Measurements from ENCODE around the gene TMEM258. TPM values are rescaled to one million over a fixed set of nuclear protein-coding genes. Genes with fewer than 3 reads are reported as not detected.

The TMEM258 gene
- total and polyA plus RNA-seq, 3 experiments from 2014 or later, result 148 to 258 (median 152) TPM

DNA sequence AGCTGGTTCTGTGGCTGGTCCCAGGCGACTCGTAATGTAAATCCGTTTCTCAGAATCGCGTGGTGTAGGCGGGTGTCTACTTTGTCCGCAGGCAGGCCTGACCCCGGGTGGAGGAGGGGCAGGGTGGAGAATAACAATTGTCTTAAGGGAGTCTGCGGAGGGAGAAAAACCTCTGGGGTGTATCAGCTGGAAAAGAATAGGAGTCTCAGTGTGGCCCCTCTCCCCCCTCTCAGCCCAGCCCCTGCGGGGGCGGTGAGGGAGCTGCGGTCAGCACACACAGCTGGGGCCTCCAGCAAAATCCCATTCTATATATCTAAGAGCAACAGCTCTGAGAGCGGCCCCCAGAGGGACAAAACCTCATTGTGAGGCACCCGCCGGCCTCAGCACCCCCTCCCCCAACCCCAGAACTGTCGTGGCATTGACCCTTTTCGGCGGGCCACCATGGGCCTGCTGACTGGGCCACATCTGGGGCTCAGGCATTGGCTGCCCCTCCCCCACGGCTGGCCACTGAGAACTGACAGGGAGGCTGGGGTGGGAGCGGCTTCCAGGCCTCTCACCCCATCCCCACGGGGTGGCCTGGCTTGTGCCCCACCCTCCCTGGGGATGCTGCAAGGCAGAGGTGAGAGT, 42.7 kb downstream of the TMEM258 start:
- H3K27me3 Mint-ChIP-seq, result peaks cover 16 to 38% of the 10 kb centered on the region in 2 donors
- Histone ChIP-seq H3K4me1 (ENCODE audit: insufficient read depth, low read length) (peaks cover 5% of the 10 kb centered on the region), H3K4me3 (ENCODE audit: low read length) (no peak overlapping the region), H3K27me3 (ENCODE audit: insufficient read depth, low read length, poor library complexity, severe bottlenecking) (peaks cover 13% of the 10 kb centered on the region), H3K27ac (ENCODE audit: low read depth, low read length) (peak overlapping the region; percentile 7), H3K9me3 (ENCODE audit: low read length) (no peaks in the 10 kb centered on the region), H3K36me3 (ENCODE audit: insufficient read depth, low read length) (no peaks in the 10 kb centered on the region)
- no peak for DNase-seq
- peak overlapping the region in 1 of 7 donors; percentile 44 for H3K4me3 Mint-ChIP-seq
- H3K27ac Mint-ChIP-seq, result peak overlapping the region in 1 of 8 donors; percentile 7
- no peaks in the 10 kb centered on the region for H3K9me3 Mint-ChIP-seq
- ChIA-PET POLR2A (no interaction called here), CTCF (interaction anchor here (1.5 to 3.2 kb wide), 2 partner anchors 23 to 359 kb away, joined by 7 to 8 read pairs; no protein-coding TSS in a partner anchor)
- H3K4me1 Mint-ChIP-seq, result peaks cover 10 to 21% (median 16%) of the 10 kb centered on the region in 3 donors
- no peaks in the 10 kb centered on the region for H3K36me3 Mint-ChIP-seq

DNA sequence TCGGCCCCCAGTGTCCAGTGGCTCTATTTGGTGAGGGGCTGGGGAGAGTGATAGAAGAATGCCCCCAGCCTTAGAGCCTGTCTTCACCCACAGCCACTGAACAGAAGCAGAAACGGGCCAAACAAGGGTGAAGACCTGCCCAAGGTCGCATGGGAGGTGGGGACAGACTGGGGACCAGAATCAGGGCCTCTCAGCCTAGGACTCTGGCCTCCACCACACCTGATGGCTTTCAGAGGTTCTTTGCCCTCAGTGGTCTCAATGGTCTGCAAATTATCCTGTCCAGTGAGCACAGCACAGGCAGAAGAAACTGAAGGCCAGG, 44.5 kb downstream of the TMEM258 start:
- H3K9me3 Mint-ChIP-seq, result no peaks in the 10 kb centered on the region
- DNase-seq, result no peak
- ChIA-PET CTCF (interaction anchor here (1.1 to 3.2 kb wide), 2 partner anchors 25 to 49 kb away, joined by 3 to 8 read pairs; no protein-coding TSS in a partner anchor), POLR2A (no interaction called here)
- Histone ChIP-seq H3K9me3 (ENCODE audit: low read length) (no peaks in the 10 kb centered on the region), H3K4me1 (ENCODE audit: insufficient read depth, low read length) (peaks cover 5% of the 10 kb centered on the region), H3K27me3 (ENCODE audit: insufficient read depth, low read length, poor library complexity, severe bottlenecking) (peaks cover 13% of the 10 kb centered on the region), H3K4me3 (ENCODE audit: low read length) (no peak overlapping the region), H3K27ac (ENCODE audit: low read depth, low read length) (no peak overlapping the region), H3K36me3 (ENCODE audit: insufficient read depth, low read length) (no peaks in the 10 kb centered on the region)
- H3K27ac Mint-ChIP-seq, result no peak overlapping the region
- no peak overlapping the region for H3K4me3 Mint-ChIP-seq
- no peaks in the 10 kb centered on the region for H3K36me3 Mint-ChIP-seq
- peaks cover 10 to 28% of the 10 kb centered on the region in 2 donors for H3K27me3 Mint-ChIP-seq
- peaks cover 5 to 13% (median 9%) of the 10 kb centered on the region in 3 donors for H3K4me1 Mint-ChIP-seq

DNA sequence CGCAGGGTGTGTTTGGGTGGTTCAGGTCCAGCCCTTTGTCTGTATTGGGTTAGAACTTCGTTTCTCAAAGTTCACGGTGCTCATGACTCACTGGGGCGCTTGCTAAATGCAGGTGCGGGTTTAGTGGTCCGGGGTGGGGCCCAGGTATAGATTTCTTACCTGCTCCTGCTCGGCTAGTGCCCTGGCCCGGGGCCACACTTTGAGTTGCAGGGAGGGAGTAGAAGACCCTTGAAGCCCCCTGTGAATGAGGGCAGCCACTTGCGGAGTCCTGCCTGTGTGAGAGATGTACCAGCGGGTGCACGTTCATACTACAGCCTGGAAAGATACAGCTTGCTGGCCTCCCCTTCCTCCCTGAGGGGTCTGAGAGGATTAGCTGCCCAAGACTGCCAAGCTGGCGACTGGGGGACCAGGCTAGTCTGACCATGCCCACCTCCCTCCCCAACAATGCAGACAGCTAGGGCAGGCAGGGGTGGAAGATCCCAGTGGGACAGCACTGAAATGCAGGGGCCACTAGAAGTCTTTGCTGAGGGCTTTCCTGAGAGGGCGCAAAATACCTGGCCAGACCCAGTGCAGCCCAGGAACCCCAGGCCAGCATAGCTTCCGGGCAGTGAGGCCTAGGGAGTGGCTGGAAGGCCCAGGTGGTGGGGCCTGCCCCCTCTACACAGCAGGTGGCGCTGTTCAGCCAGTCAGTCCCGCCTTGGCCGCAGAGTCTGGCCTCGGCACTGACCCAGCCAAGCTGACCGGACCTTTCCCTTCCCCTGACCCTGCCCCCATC, 45.0 kb downstream of the TMEM258 start:
- Mint-ChIP-seq H3K4me1 (peaks cover 4 to 11% (median 8%) of the 10 kb centered on the region in 3 donors), H3K4me3 (no peak overlapping the region), H3K27ac (no peak overlapping the region), H3K36me3 (no peaks in the 10 kb centered on the region), H3K27me3 (peaks cover 9 to 27% of the 10 kb centered on the region in 2 donors), H3K9me3 (no peaks in the 10 kb centered on the region)
- ChIA-PET POLR2A (interaction anchor here (1.2 kb wide), 1 partner anchor 25 kb away, joined by 3 read pairs; no protein-coding TSS in a partner anchor), CTCF (interaction anchor here (1.1 to 3.2 kb wide), 3 partner anchors 11 to 50 kb away, joined by 3 to 8 read pairs (median 3); no protein-coding TSS in a partner anchor)
- Histone ChIP-seq H3K4me1 (ENCODE audit: insufficient read depth, low read length) (peaks cover 5% of the 10 kb centered on the region), H3K27ac (ENCODE audit: low read depth, low read length) (no peak overlapping the region), H3K27me3 (ENCODE audit: insufficient read depth, low read length, poor library complexity, severe bottlenecking) (peaks cover 13% of the 10 kb centered on the region), H3K4me3 (ENCODE audit: low read length) (no peak overlapping the region), H3K36me3 (ENCODE audit: insufficient read depth, low read length) (no peaks in the 10 kb centered on the region), H3K9me3 (ENCODE audit: low read length) (no peaks in the 10 kb centered on the region)
- peak in 2 of 5 donors; percentile 17 to 28 for DNase-seq

DNA sequence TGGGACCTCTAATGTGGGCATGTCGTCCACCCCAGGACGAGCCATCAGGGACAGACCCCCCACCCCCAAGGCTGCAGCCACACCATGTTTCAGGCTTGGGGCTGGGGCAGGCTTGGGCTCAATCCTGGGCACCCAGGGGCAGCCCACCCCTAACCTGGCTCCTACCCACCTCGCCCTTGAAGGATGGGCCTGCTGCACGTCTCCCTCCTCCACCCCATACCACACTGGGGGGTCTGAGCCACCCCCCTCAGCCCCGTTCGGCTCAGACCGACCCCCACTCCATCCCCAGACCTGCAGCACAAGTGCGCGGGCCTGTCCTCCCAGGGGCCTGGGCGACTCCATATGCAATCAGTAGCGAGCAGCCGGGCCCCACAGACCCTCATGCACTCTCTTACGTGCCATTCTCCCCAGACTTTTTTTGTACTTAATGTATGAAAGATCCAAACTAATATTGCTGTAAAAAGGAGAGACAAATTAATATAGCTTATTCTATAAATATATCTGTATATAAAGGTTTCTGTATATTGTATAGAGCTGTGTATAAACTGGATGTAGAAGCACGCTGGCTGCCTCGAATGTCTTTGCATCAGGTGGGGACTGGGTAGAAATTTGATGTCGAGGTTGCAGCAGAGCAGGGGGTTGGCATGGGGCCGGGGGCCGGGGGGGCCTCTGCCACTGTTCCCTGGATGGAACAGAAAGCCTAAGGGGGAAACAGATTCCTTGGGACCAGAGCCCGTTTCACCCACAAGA, 45.8 kb downstream of the TMEM258 start:
- H3K36me3 Mint-ChIP-seq, result no peaks in the 10 kb centered on the region
- ChIA-PET POLR2A (interaction anchor here (1.2 kb wide), 1 partner anchor 26 kb away, joined by 3 read pairs; no protein-coding TSS in a partner anchor), CTCF (interaction anchor here (1.1 to 3.2 kb wide), 3 partner anchors 12 to 51 kb away, joined by 3 to 8 read pairs (median 3); no protein-coding TSS in a partner anchor)
- no peak for DNase-seq
- H3K4me3 Mint-ChIP-seq, result no peak overlapping the region
- no peaks in the 10 kb centered on the region for H3K9me3 Mint-ChIP-seq
- H3K9me3 ChIP-seq (ENCODE audit: low read length), result no peaks in the 10 kb centered on the region
- peaks cover 8% of the 10 kb centered on the region for H3K27me3 ChIP-seq (ENCODE audit: insufficient read depth, low read length, poor library complexity, severe bottlenecking)
- no peaks in the 10 kb centered on the region for H3K4me1 ChIP-seq (ENCODE audit: insufficient read depth, low read length)
- H3K27ac Mint-ChIP-seq, result no peak overlapping the region
- no peaks in the 10 kb centered on the region for H3K36me3 ChIP-seq (ENCODE audit: insufficient read depth, low read length)
- H3K27me3 Mint-ChIP-seq, result peaks cover 9 to 21% of the 10 kb centered on the region in 2 donors
- no peak overlapping the region for H3K4me3 ChIP-seq (ENCODE audit: low read length)
- H3K27ac ChIP-seq (ENCODE audit: low read depth, low read length), result no peak overlapping the region
- H3K4me1 Mint-ChIP-seq, result peaks cover 0 to 6% (median 6%) of the 10 kb centered on the region in 3 donors

DNA sequence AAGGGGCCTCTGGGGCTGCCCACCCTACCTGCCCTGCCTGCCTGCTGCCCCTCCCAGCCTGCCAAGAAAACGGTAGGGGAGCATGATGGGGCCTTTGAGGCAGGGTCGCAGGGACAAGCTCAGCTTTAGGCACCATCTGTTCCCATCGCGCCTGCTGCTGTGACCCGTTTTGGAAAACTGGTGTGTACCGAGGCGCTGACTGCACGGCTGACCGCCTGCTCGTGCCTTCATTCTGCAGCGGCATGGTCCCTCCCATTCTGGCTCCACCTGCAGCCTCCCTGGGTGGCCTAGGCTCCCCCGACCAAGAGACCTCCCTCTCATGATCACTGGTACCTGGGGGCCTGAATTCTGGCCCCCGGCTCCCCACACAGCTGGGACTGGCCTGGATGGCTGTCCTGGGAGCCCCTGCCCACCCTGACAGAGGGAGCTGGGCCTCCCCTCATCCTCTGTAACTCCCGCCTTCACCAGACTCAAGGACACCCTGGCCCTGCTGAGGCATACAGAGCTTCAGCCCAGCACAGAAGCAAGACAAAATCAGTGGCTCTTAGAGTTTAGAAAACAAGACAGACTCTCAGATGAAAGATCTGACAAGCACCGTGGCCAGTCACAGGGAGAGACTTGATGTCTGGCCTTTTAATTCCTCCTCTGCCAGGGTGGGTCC, 46.5 kb downstream of the TMEM258 start:
- no peaks in the 10 kb centered on the region for H3K4me1 ChIP-seq (ENCODE audit: insufficient read depth, low read length)
- POLR2A ChIA-PET, result interaction anchor here (1.2 kb wide), 1 partner anchor 27 kb away, joined by 3 read pairs; no protein-coding TSS in a partner anchor
- Mint-ChIP-seq H3K9me3 (no peaks in the 10 kb centered on the region), H3K4me1 (peaks cover 0 to 2% (median 1%) of the 10 kb centered on the region in 3 donors), H3K27ac (no peak overlapping the region), H3K4me3 (no peak overlapping the region), H3K36me3 (no peaks in the 10 kb centered on the region), H3K27me3 (peaks cover 7 to 14% of the 10 kb centered on the region in 2 donors)
- DNase-seq, result no peak
- CTCF ChIA-PET, result no interaction called here
- H3K27me3 ChIP-seq (ENCODE audit: insufficient read depth, low read length, poor library complexity, severe bottlenecking), result peaks cover 7% of the 10 kb centered on the region
- no peak overlapping the region for H3K4me3 ChIP-seq (ENCODE audit: low read length)
- H3K27ac ChIP-seq (ENCODE audit: low read depth, low read length), result no peak overlapping the region
- H3K36me3 ChIP-seq (ENCODE audit: insufficient read depth, low read length), result no peaks in the 10 kb centered on the region
- H3K9me3 ChIP-seq (ENCODE audit: low read length), result no peaks in the 10 kb centered on the region

DNA sequence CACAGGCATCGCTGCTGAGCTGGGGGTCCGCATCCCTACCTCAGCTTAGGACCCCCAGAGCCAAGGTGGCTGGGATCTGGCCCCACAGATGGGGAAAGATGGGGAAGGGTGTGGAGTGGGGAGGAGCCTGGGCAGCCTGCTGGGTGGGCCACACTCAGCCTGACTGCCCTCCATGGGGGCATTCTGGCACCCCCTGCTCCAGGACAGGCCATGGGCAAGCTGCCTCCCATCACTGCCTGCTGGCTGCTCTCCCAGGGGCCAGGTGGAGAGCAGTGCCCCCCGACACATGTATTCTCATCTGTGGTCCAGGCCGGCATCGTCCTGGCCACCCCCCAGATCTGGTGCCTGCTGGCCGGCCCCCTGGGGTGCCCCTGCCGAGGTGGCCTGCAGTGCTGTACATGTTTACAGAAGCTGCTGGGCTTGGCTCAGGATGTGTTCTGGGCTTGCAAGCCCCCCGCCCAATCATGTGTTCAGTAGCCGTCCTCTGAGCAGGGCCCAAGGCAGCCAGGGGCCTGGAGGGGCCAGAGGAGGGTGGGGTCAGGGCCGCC, 47.7 kb downstream of the TMEM258 start:
- no peak for DNase-seq
- Histone ChIP-seq H3K27ac (ENCODE audit: low read depth, low read length) (no peak overlapping the region), H3K9me3 (ENCODE audit: low read length) (no peaks in the 10 kb centered on the region), H3K27me3 (ENCODE audit: insufficient read depth, low read length, poor library complexity, severe bottlenecking) (no peaks in the 10 kb centered on the region), H3K4me3 (ENCODE audit: low read length) (no peak overlapping the region), H3K4me1 (ENCODE audit: insufficient read depth, low read length) (no peaks in the 10 kb centered on the region), H3K36me3 (ENCODE audit: insufficient read depth, low read length) (no peaks in the 10 kb centered on the region)
- CTCF ChIA-PET, result interaction anchor here (1.3 to 2.2 kb wide), 3 partner anchors 10 to 363 kb away, joined by 3 to 12 read pairs (median 4); no protein-coding TSS in a partner anchor
- Mint-ChIP-seq H3K36me3 (no peaks in the 10 kb centered on the region), H3K9me3 (no peaks in the 10 kb centered on the region), H3K27ac (no peak overlapping the region), H3K27me3 (peaks cover 7 to 10% of the 10 kb centered on the region in 2 donors), H3K4me1 (no peaks in the 10 kb centered on the region), H3K4me3 (no peak overlapping the region)
- POLR2A ChIA-PET, result no interaction called here

DNA sequence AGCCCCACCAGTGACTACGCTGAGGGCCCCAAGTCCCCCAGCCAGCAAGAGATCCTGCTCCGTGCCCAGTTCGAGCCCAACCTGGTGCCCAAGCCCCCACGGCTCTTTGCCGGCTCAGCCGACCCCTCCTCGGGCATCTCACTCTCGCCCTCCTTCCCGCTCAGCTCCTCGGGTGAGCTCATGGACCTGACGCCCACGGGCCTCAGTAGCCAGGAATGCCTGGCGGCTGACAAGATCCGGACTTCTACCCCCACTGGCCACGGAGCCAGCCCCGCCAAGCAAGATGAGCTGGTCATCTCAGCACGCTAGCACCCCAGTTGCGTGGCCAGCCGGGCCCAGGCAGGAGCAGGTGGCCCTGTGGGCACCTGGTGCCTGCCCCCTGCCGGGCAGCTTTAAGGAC, 48.2 kb downstream of the TMEM258 start:
- Mint-ChIP-seq H3K36me3 (no peaks in the 10 kb centered on the region), H3K4me3 (no peak overlapping the region), H3K27ac (no peak overlapping the region), H3K9me3 (no peaks in the 10 kb centered on the region), H3K27me3 (peaks cover 2 to 5% of the 10 kb centered on the region in 2 donors), H3K4me1 (no peaks in the 10 kb centered on the region)
- Histone ChIP-seq H3K27me3 (ENCODE audit: insufficient read depth, low read length, poor library complexity, severe bottlenecking) (no peaks in the 10 kb centered on the region), H3K4me1 (ENCODE audit: insufficient read depth, low read length) (no peaks in the 10 kb centered on the region), H3K27ac (ENCODE audit: low read depth, low read length) (no peak overlapping the region), H3K9me3 (ENCODE audit: low read length) (no peaks in the 10 kb centered on the region), H3K4me3 (ENCODE audit: low read length) (no peak overlapping the region), H3K36me3 (ENCODE audit: insufficient read depth, low read length) (no peaks in the 10 kb centered on the region)
- ChIA-PET POLR2A (no interaction called here), CTCF (interaction anchor here (1.3 to 2.2 kb wide), 3 partner anchors 10 to 364 kb away, joined by 3 to 12 read pairs (median 4); no protein-coding TSS in a partner anchor)
- no peak for DNase-seq
